ENCODE measurements around the gene ST6GALNAC1.

ST6GALNAC1 gene

DNA sequence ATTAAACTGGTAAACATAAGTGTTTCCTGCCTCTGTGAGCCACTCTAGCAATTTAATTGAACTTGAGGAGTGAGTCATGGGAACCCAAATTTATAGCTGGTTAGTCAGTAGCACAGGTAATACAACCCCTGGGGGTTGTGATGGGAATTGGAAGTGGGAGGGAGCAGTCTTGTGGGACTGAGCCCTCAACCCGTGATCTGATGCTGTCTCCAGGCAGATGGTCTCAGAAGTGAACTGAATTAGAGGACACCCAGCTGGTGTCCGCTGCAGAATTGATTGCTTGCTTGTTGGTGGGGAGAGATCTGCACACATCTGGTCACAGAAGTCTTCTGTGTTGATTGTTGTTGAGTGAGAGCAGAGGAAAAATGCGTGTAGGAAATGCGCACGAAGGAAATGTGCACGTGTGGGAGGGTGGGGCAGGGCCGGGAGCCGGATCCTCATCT is 50.2 kb downstream of the ST6GALNAC1 start:
- no peaks in the 10 kb centered on the region for H3K36me3 Mint-ChIP-seq (ENCODE audit: low read depth)
- H3K27me3 Mint-ChIP-seq, result peaks cover 22% of the 10 kb centered on the region
- H3K9me3 Mint-ChIP-seq, result no peaks in the 10 kb centered on the region
- H3K27ac Mint-ChIP-seq, result no peak overlapping the region
- H3K4me3 Mint-ChIP-seq, result no peak overlapping the region
- no peaks in the 10 kb centered on the region for H3K4me1 Mint-ChIP-seq (ENCODE audit: low read depth)

DNA sequence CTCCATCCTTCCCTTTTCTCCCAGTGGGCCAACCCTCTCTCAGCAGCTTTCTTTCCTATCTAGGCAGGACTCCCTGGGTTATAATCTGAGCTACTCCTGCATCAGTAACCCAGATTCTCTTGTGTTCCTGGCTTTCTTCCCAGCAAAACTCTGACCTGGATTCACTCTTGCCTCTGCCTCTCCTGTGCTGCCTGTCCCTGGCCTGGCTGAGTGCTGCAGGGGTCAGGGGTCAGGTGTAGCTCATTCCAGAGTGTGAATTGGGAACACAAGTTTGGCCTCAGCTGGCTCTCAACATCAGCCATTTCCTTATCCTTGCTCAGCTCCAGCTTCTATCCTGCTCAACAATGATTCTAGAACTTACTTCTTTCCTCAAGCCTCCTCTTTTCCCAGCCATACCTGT is 55.4 kb downstream of the ST6GALNAC1 start:
- no peaks in the 10 kb centered on the region for H3K9me3 Mint-ChIP-seq
- H3K4me1 Mint-ChIP-seq (ENCODE audit: low read depth), result peaks cover 7% of the 10 kb centered on the region
- H3K27me3 Mint-ChIP-seq, result peaks cover 51% of the 10 kb centered on the region
- no peak overlapping the region for H3K4me3 Mint-ChIP-seq
- no peaks in the 10 kb centered on the region for H3K36me3 Mint-ChIP-seq (ENCODE audit: low read depth)
- no peak overlapping the region for H3K27ac Mint-ChIP-seq

DNA sequence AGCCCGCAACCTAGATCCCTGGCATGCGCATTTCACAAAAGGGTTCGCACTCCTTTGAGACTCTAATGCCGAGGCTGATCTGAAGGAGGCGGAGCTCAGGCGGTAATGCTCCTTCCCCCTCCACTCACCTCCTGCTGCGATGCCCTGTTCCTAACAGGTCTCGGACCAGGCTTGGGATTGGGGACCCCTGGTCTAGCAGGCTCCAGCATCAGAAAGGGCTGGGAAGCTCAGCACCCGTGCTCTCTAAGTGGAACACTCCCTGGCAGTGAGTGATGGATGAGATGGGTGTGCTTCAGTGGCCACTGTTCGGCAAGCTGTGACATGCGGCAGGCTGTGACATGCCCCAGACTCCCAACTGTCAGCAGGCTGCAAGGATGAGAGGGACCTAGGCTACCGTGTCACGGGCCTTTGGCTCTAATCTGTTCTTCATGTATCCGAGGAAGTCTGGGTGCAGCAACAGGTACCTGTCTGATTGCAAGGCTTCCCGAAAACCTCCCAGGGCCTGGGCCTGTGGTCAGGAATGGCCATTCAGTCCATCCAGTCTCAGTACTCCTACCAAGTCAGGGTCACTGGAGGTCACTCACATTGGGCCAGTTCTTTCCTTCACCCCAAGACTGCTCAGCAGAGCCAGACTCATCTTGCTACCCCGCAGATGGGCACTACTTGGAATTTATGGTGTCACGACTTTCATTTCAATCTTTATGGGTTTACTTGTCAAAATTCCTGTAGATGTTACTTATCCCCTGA is 56.6 kb downstream of the ST6GALNAC1 start:
- H3K27ac Mint-ChIP-seq, result no peak overlapping the region
- H3K4me1 Mint-ChIP-seq (ENCODE audit: low read depth), result peaks cover 7% of the 10 kb centered on the region
- no peaks in the 10 kb centered on the region for H3K36me3 Mint-ChIP-seq (ENCODE audit: low read depth)
- H3K4me3 Mint-ChIP-seq, result no peak overlapping the region
- no peaks in the 10 kb centered on the region for H3K9me3 Mint-ChIP-seq
- peaks cover 57% of the 10 kb centered on the region for H3K27me3 Mint-ChIP-seq

DNA sequence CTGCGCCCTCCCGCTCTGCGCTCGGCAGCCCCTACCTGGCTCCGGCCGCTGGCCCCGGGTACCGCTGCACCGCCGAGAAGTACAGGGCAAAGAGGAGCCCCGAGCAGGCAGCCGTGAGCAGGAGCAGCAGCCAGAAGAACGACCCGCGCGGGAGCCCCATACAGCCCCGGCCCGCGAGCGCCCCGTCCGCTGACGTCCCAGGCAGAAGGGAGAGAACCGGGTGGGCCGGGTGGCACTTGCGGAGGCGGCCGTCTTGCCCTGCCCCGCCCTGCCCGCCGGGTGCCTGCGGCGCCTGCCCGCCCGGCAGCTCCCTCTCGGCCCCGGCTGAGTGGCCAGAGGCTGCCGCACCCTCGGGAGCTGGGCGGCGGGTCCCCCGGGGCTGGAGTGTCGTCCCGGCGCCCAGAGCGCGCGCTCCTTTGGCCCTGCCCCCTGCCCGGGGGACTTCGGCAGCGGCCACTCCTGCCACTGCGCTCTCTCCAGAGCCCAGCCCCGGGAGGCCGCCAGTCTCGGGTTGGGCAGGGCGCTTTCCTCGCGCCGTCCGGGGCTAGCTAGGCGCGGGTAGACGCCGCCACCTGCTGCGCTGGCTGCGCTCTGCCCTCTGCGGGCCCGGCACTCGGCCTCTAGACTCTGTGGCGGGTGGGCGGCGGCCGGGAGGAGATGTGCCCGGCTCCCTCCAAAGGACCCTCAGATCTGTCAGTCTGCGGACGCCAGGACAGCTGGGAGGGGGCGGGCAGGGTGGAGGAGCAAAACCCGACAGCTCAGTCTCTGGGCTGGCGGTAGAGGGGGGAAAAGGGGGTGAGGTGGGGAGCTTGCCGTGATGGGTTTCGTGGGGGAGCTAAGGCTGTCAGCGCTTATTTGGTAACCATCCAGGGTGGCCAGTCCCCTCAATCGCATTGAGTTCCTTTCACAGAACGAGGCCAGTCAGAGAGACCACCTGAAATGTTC is 57.6 kb downstream of the ST6GALNAC1 start, which contains the start of gene ST6GALNAC2:
TSS of gene ST6GALNAC2 (minus strand) at position 212 of the 945 bp plus-strand sequence. CDS start at position 160, 52 bp downstream.
- Mint-ChIP-seq H3K27me3 (peaks cover 54% of the 10 kb centered on the region), H3K27ac (no peak within 1 kb of the TSS), H3K36me3 (ENCODE audit: low read depth) (no peaks in the 10 kb centered on the region), H3K9me3 (no peaks in the 10 kb centered on the region), H3K4me3 (peak within 1 kb of the TSS; percentile 64), H3K4me1 (ENCODE audit: low read depth) (peaks cover 7% of the 10 kb centered on the region)

- no peak overlapping the region for H3K27ac Mint-ChIP-seq
- H3K36me3 Mint-ChIP-seq (ENCODE audit: low read depth), result no peaks in the 10 kb centered on the region
- H3K27me3 Mint-ChIP-seq, result peaks cover 54% of the 10 kb centered on the region
- peak overlapping the region; percentile 64 for H3K4me3 Mint-ChIP-seq
- H3K9me3 Mint-ChIP-seq, result no peaks in the 10 kb centered on the region
- H3K4me1 Mint-ChIP-seq (ENCODE audit: low read depth), result peaks cover 7% of the 10 kb centered on the region
These were observed 58.4 kb downstream of the ST6GALNAC1 start for GRCh38 chr17:76585033-76585648.

GRCh38 chr17:76584427-76585032 is 59.0 kb downstream of the ST6GALNAC1 start:
- peaks cover 48% of the 10 kb centered on the region for H3K27me3 Mint-ChIP-seq
- H3K4me1 Mint-ChIP-seq (ENCODE audit: low read depth), result peaks cover 8% of the 10 kb centered on the region
- H3K27ac Mint-ChIP-seq, result no peak overlapping the region
- no peaks in the 10 kb centered on the region for H3K9me3 Mint-ChIP-seq
- H3K4me3 Mint-ChIP-seq, result peak overlapping the region; percentile 64
- no peaks in the 10 kb centered on the region for H3K36me3 Mint-ChIP-seq (ENCODE audit: low read depth)

- H3K36me3 Mint-ChIP-seq (ENCODE audit: low read depth), result no peaks in the 10 kb centered on the region
- peaks cover 14% of the 10 kb centered on the region for H3K4me1 Mint-ChIP-seq (ENCODE audit: low read depth)
- H3K9me3 Mint-ChIP-seq, result no peaks in the 10 kb centered on the region
- no peak overlapping the region for H3K4me3 Mint-ChIP-seq
- H3K27me3 Mint-ChIP-seq, result peaks cover 32% of the 10 kb centered on the region
- H3K27ac Mint-ChIP-seq, result peak overlapping the region; percentile 18
These were observed 60.9 kb downstream of the ST6GALNAC1 start for GRCh38 chr17:76582660-76583059.

GRCh38 chr17:76581515-76581914 is 62.0 kb downstream of the ST6GALNAC1 start:
- H3K4me3 Mint-ChIP-seq, result no peak overlapping the region
- H3K4me1 Mint-ChIP-seq (ENCODE audit: low read depth), result peaks cover 14% of the 10 kb centered on the region
- peaks cover 23% of the 10 kb centered on the region for H3K27me3 Mint-ChIP-seq
- H3K9me3 Mint-ChIP-seq, result no peaks in the 10 kb centered on the region
- H3K36me3 Mint-ChIP-seq (ENCODE audit: low read depth), result no peaks in the 10 kb centered on the region
- H3K27ac Mint-ChIP-seq, result no peak overlapping the region

GRCh38 chr17:76579281-76579680 is 64.3 kb downstream of the ST6GALNAC1 start:
- Mint-ChIP-seq H3K27ac (no peak overlapping the region), H3K36me3 (ENCODE audit: low read depth) (no peaks in the 10 kb centered on the region), H3K27me3 (peaks cover 14% of the 10 kb centered on the region), H3K4me3 (no peak overlapping the region), H3K4me1 (ENCODE audit: low read depth) (peaks cover 8% of the 10 kb centered on the region), H3K9me3 (no peaks in the 10 kb centered on the region)

GRCh38 chr17:76578376-76578775 is 65.2 kb downstream of the ST6GALNAC1 start:
- H3K27ac Mint-ChIP-seq, result no peak overlapping the region
- no peaks in the 10 kb centered on the region for H3K9me3 Mint-ChIP-seq
- H3K4me1 Mint-ChIP-seq (ENCODE audit: low read depth), result peaks cover 8% of the 10 kb centered on the region
- no peaks in the 10 kb centered on the region for H3K36me3 Mint-ChIP-seq (ENCODE audit: low read depth)
- H3K27me3 Mint-ChIP-seq, result peaks cover 8% of the 10 kb centered on the region
- no peak overlapping the region for H3K4me3 Mint-ChIP-seq

GRCh38 chr17:76577876-76578275 is 65.7 kb downstream of the ST6GALNAC1 start:
- Mint-ChIP-seq H3K27me3 (peaks cover 6% of the 10 kb centered on the region), H3K27ac (no peak overlapping the region), H3K4me3 (no peak overlapping the region)

GRCh38 chr17:76576189-76576588 is 67.4 kb downstream of the ST6GALNAC1 start:
- H3K4me1 Mint-ChIP-seq (ENCODE audit: low read depth), result peaks cover 8% of the 10 kb centered on the region
- H3K27me3 Mint-ChIP-seq, result no peaks in the 10 kb centered on the region
- no peaks in the 10 kb centered on the region for H3K9me3 Mint-ChIP-seq
- no peaks in the 10 kb centered on the region for H3K36me3 Mint-ChIP-seq (ENCODE audit: low read depth)
- no peak overlapping the region for H3K27ac Mint-ChIP-seq
- H3K4me3 Mint-ChIP-seq, result no peak overlapping the region

More at GRCh38 chr17:76577876-76578275, 65.7 kb downstream of the ST6GALNAC1 start:
- no peaks in the 10 kb centered on the region for H3K9me3 Mint-ChIP-seq
- H3K36me3 Mint-ChIP-seq (ENCODE audit: low read depth), result no peaks in the 10 kb centered on the region
- peaks cover 8% of the 10 kb centered on the region for H3K4me1 Mint-ChIP-seq (ENCODE audit: low read depth)

- Mint-ChIP-seq H3K27ac (no peak overlapping the region), H3K9me3 (no peaks in the 10 kb centered on the region), H3K36me3 (ENCODE audit: low read depth) (no peaks in the 10 kb centered on the region), H3K27me3 (no peaks in the 10 kb centered on the region), H3K4me3 (no peak overlapping the region), H3K4me1 (ENCODE audit: low read depth) (peaks cover 8% of the 10 kb centered on the region)
These were observed 68.0 kb downstream of the ST6GALNAC1 start for GRCh38 chr17:76575570-76575969.

Measured in stimulated activated naive CD8-positive, alpha-beta T cell treated with anti-CD3 and anti-CD28 coated beads, Interleukin-15, Interleukin-2, amounts not matched to agents 100 ng/mL and 50 ng/mL, for 24 hours (primary cell).